ENCODE measurements around the gene TLN1. TPM values are rescaled to one million over a fixed set of nuclear protein-coding genes. Genes with fewer than 3 reads are reported as not detected.
A peak's percentile ranks its signal among the peaks of the same experiment; 100 is the strongest.

TLN1 gene
- total and polyA plus RNA-seq, 2 of the 8 experiments (the other 6 are each of a cell fraction or from before 2014, with no cell fraction given), result 28.1 to 90.1 TPM

GRCh38 chr9:35680331-35681105 lies 51.5 kb downstream of the TLN1 start:
- Histone ChIP-seq H2BK15ac (ENCODE audit: low read length) (no peak overlapping the region), H2BK120ac (replicated peaks; ENCODE audit: low read depth, low read length) (no peak overlapping the region), H2AK5ac (ENCODE audit: low read depth, low read length) (no peak overlapping the region), H3K18ac (ENCODE audit: extremely low read depth, low read length) (no peak overlapping the region), H3K4me2 (ENCODE audit: insufficient read depth in 1 of 2, low read depth in 2 of 2, low read length in 2 of 2) (0 out of 4 replicates have a peak overlapping the region, but pooled peaks of 1 of the 2 experiments have one; percentile 6), H3K4ac (replicated peaks; ENCODE audit: insufficient read length, low read depth, low read length) (no peak overlapping the region), H3K23ac (ENCODE audit: insufficient read length) (no peak overlapping the region), H2BK5ac (ENCODE audit: low read depth, low read length) (no peak overlapping the region; the same call in 1 of the 2 replicates), H4K8ac (ENCODE audit: extremely low read depth, insufficient read depth, low read length) (peak overlapping the region; percentile 77; the same call in 1 of the 2 replicates), H3K9me3 (ENCODE audit: insufficient read depth in 2 of 2, low read depth in 1 of 2, low read length in 1 of 2) (no peaks in the 10 kb centered on the region), H3K23me2 (ENCODE audit: low read depth, low read length) (peaks cover 2% of the 10 kb centered on the region; the same call in 1 of the 2 replicates), H3K79me1 (ENCODE audit: low read depth, low read length) (no peaks in the 10 kb centered on the region), H3K9ac (replicated peaks in 1 of 4; ENCODE audit: extremely low read depth in 1 of 4, low read depth in 3 of 4, low read length in 3 of 4) (no peak overlapping the region), H4K20me1 (replicated peaks in 1 of 2; ENCODE audit: control insufficient read depth in 1 of 2, insufficient read depth in 2 of 2, low read length in 2 of 2) (peaks cover 2 to 6% of the 10 kb centered on the region in 2 experiments), H4K5ac (ENCODE audit: insufficient read length, low read depth, low read length) (no peak overlapping the region), H2BK20ac (ENCODE audit: low read length) (no peak overlapping the region), H3K4me3 (ENCODE audit: extremely low read depth in 1 of 4, insufficient read depth in 2 of 4, low read depth in 3 of 4, low read length in 4 of 4) (no peak overlapping the region), H3K79me2 (ENCODE audit: control insufficient read depth in 1 of 2, insufficient read depth in 2 of 2, low read length in 2 of 2) (no peaks in the 10 kb centered on the region), H2AFZ (ENCODE audit: low read length) (no peak overlapping the region), H4K91ac (replicated peaks; ENCODE audit: insufficient read length, low read length) (peak overlapping the region; percentile 42), H3K36me3 (ENCODE audit: control insufficient read depth in 2 of 4, insufficient read depth in 4 of 4, low read length in 3 of 4) (peaks cover 13 to 37% (median 26%) of the 10 kb centered on the region in 4 experiments), H2BK12ac (ENCODE audit: low read depth, low read length) (0 out of 2 replicates have a peak overlapping the region, but pooled peaks have one; percentile 32), H3K27me3 (replicated peaks in 1 of 4; ENCODE audit: control insufficient read depth in 3 of 4, extremely low read depth in 1 of 4, insufficient read depth in 3 of 4, low read length in 3 of 4) (peaks cover 0 to 3% (median 1%) of the 10 kb centered on the region in 4 experiments; a peak in 3 of 7 replicates), H3K27ac (ENCODE audit: low read depth, low read length) (no peak overlapping the region), H3K4me1 (replicated peaks in 1 of 4; ENCODE audit: control insufficient read depth in 3 of 4, insufficient read depth in 4 of 4, low read length in 3 of 4) (peaks cover 0 to 8% (median 4%) of the 10 kb centered on the region in 4 experiments; a peak in 5 of 7 replicates), H3K56ac (replicated peaks; ENCODE audit: insufficient read length, low read depth, low read length) (no peak overlapping the region), H3K14ac (ENCODE audit: insufficient read length) (no peak overlapping the region)
- FAIRE-seq (peak; percentile 87), DNase-seq (ENCODE audit: low read depth in 1 of 2, low spot score in 2 of 2) (no peak)
- WGBS, 2 experiments (ENCODE audit: extremely low coverage in 1 of 2, insufficient coverage in 1 of 2, insufficient read length in 1 of 2, insufficient replicate concordance in 2 of 2, low coverage in 1 of 2, low lambda C conversion rate in 2 of 2, missing lambda C conversion rate in 1 of 2), result 57% methylated on average over 15 of the region's 15 CpGs; no CpG with 5 or more reads in 1 of the 2 experiments
- ChIA-PET POLR2A (ENCODE audit: partially characterized antibody) (interaction anchor here (0.6 to 8.4 kb wide), 14 partner anchors 9 to 214 kb away, joined by 3 to 55 read pairs (median 4); partner anchors contain the start of genes ARHGEF39, CREB3, TLN1 and TPM2), CTCF (ENCODE audit: partially characterized antibody) (interaction anchor here (0.7 to 2.8 kb wide), 14 partner anchors 11 to 228 kb away, joined by 3 to 23 read pairs (median 4); partner anchors contain the start of genes ARHGEF39, CCDC107 and RMRP)
- TF ChIP-seq POLR2A (IDR thresholded peaks at IDR 0.05; ENCODE audit: control extremely low read depth in 1 of 2, low read depth in 2 of 2, low read length in 2 of 2) (peak in 1 of 2 experiments; percentile 49; a peak in 1 of 3 replicates), POLR2AphosphoS5 (IDR thresholded peaks at IDR 0.05; ENCODE audit: low read depth, low read length) (0 out of 2 replicates have a peak, but pooled peaks have one; percentile 12)
